Stomach (tissue), 9 donors: ENCODE results near the gene CFAP92. TPM values are rescaled to one million over a fixed set of nuclear protein-coding genes. Genes with fewer than 3 reads are reported as not detected.
"Not testable (repeated sequence)": the region's sequence is repeated elsewhere in the genome, so short reads cannot be mapped to it uniquely, and the experiment has no call there.

Source experiments
- DNase-seq, 2 donors: peaks; one replicate each; pipeline versions ENCODE4 v3.0.0 to v3.0.0-alpha.2; 2013 to 2019
- H3K27ac ChIP-seq, 5 donors: fragments of 200-600 bp in 4 of 5; sonication (generic) in 4 of 5; one replicate each; pipeline ENCODE4 v1.5.1; 2013 to 2019; ENCODE audit warnings: mild to moderate bottlenecking in 1 of 5, moderate library complexity in 1 of 5
- H3K27me3 ChIP-seq, 3 donors: fragments of 200-600 bp; sonication (generic); one replicate each; pipeline ENCODE4 v1.5.1; 2017 to 2019; ENCODE audit warnings: mixed run types in 1 of 3
- H3K36me3 ChIP-seq, 4 donors: fragments of 200-600 bp; sonication (generic); 1 replicate in 3 of 4; 2 replicates in 1 of 4; pipeline ENCODE4 v1.5.1; 2016 to 2019
- H3K4me1 ChIP-seq, 4 donors: fragments of 200-600 bp; sonication (generic); one replicate each; pipeline ENCODE4 v1.5.1; 2016 to 2019
- H3K4me3 ChIP-seq, 4 donors: fragments of 200-600 bp; sonication (generic) in 3 of 4; one replicate each; pipeline ENCODE4 v1.5.1; 2016 to 2019; ENCODE audit warnings: mild to moderate bottlenecking in 1 of 4
- H3K9me3 ChIP-seq, 4 donors: fragments of 200-600 bp; sonication (generic); one replicate each; pipeline ENCODE4 v1.5.1; 2016 to 2019
- CTCF ChIP-seq, 7 experiments: fragments of 450-650 bp in 4 of 7; fragments of 200-600 bp in 3 of 7; sonication (generic) in 3 of 7; IDR thresholded peaks; one replicate each; pipeline ENCODE4 v1.5.1; 2016 to 2019; ENCODE audit warnings: antibody characterized with exemption in 7 of 7, control low read depth in 2 of 7, mild to moderate bottlenecking in 1 of 7
- EP300 ChIP-seq: sonication (generic); formaldehyde crosslinking; IDR thresholded peaks from one replicate; pipeline ENCODE4 v1.6.1; 2017; ENCODE audit warnings: antibody characterized with exemption
- POLR2A ChIP-seq, 4 donors: fragments of 450-650 bp; IDR thresholded peaks; one replicate each; pipeline ENCODE4 v1.6.1; 2016; ENCODE audit warnings: antibody characterized with exemption in 4 of 4, control low read depth in 2 of 4, mild to moderate bottlenecking in 1 of 4, moderate library complexity in 1 of 4
- POLR2AphosphoS5 ChIP-seq, 3 donors: sonication (generic); formaldehyde crosslinking; IDR thresholded peaks; one replicate each; pipeline ENCODE4 v1.6.1; 2016; ENCODE audit warnings: antibody characterized with exemption in 3 of 3
- WGBS, 5 donors: extraction: QIAGEN DNeasy Blood & Tissue Kit in 3 of 5; methylation state at CpG; one replicate each; pipeline versions ENCODE4 v1.1.5 to v1.1.7; 2013 to 2018; 5-methylcytosine and 5-hydroxymethylcytosine counted together
- intact Hi-C: fragments of 100-400 bp; cut with DNase I; formaldehyde crosslinking; loops from one replicate; pipeline ENCODE4 v1.15.1; 2023; ENCODE audit warnings: low total_unique reads
- polyA plus RNA-seq, 3 donors: library from polyadenylated mRNA; stranded (reverse); fragments of 200-250 nt; gene quantifications; one replicate each; pipeline ENCODE4 v1.2.3, GENCODE V29; 2013
- total RNA-seq, 5 donors: library from RNA; depleted of rRNA; stranded (reverse); fragments of >200 nt; gene quantifications; one replicate each; pipeline versions ENCODE4 v1.1.0 to v1.2.3, GENCODE V29; 2014 to 2016
- donor health status: healthy with polysubstance abuse.
- donor health status: Bipolar disorder and iron deficiency.
- donor health status: healthy.

CFAP92 gene
- total and polyA plus RNA-seq, 8 donors: 0.50 to 13.4 (median 2.3) TPM

- TF ChIP-seq POLR2AphosphoS5 (IDR thresholded peaks at IDR 0.05) (no peak), POLR2A (IDR thresholded peaks at IDR 0.05) (no peak), CTCF (IDR thresholded peaks at IDR 0.05) (no peak), EP300 (no peak)
- Histone ChIP-seq H3K27ac (no peak overlapping the region), H3K9me3 (no peaks in the 10 kb centered on the region), H3K4me3 (no peak overlapping the region), H3K36me3 (peaks cover 7 to 50% (median 40%) of the 10 kb centered on the region in 4 donors), H3K27me3 (no peaks in the 10 kb centered on the region), H3K4me1 (peaks cover 30 to 60% (median 43%) of the 10 kb centered on the region in 4 donors)
- WGBS, 5 donors: 18 to 69% (median 39%) methylated on average over 1 of the region's 1 CpG
- intact Hi-C loops: no loop called here
- no peak for DNase-seq
Observed at GRCh38 chr3:128882719-128883118, 111.2 kb downstream of the CFAP92 start.

GRCh38 chr3:128881576-128881975 is 112.3 kb downstream of the CFAP92 start:
- 90 to 94% (median 92%) methylated on average over 6 of the region's 6 CpGs for WGBS, 5 donors
- no peaks in the 10 kb centered on the region for H3K27me3 ChIP-seq
- no peaks in the 10 kb centered on the region for H3K9me3 ChIP-seq
- DNase-seq: no peak
- TF ChIP-seq EP300: no peak
- no peak for TF ChIP-seq POLR2AphosphoS5 (IDR thresholded peaks at IDR 0.05)
- no peak for TF ChIP-seq POLR2A (IDR thresholded peaks at IDR 0.05)
- peaks cover 30 to 65% (median 45%) of the 10 kb centered on the region in 4 donors for H3K4me1 ChIP-seq
- no peak overlapping the region for H3K27ac ChIP-seq
- peaks cover 0 to 40% (median 28%) of the 10 kb centered on the region in 4 donors for H3K36me3 ChIP-seq
- intact Hi-C loops: no loop called here
- no peak overlapping the region for H3K4me3 ChIP-seq

GRCh38 chr3:128880455-128880854 is 113.4 kb downstream of the CFAP92 start:
- intact Hi-C loops, H3K9me3 ChIP-seq, H3K27me3 ChIP-seq, DNase-seq: not testable (repeated sequence)
- 62 to 73% (median 72%) methylated on average over 12 of the region's 12 CpGs for WGBS, 5 donors
- Histone ChIP-seq H3K4me1 (peaks cover 30 to 75% (median 47%) of the 10 kb centered on the region in 4 donors), H3K36me3 (peaks cover 0 to 31% (median 17%) of the 10 kb centered on the region in 4 donors), H3K27ac (peak overlapping the region in 4 of 5 donors; percentile 87 to 96 (median 94)), H3K4me3 (peak overlapping the region; percentile 68 to 82 (median 79))

- Histone ChIP-seq H3K27ac (peak overlapping the region; percentile 85 to 96 (median 93)), H3K36me3 (peaks cover 0 to 26% (median 13%) of the 10 kb centered on the region in 4 donors)
Observed at GRCh38 chr3:128879991-128880390, 113.9 kb downstream of the CFAP92 start.

More at GRCh38 chr3:128879991-128880390, 113.9 kb downstream of the CFAP92 start:
- Histone ChIP-seq H3K4me1 (peaks cover 30 to 80% (median 47%) of the 10 kb centered on the region in 4 donors), H3K9me3 (no peaks in the 10 kb centered on the region), H3K27me3 (no peaks in the 10 kb centered on the region), H3K4me3 (peak overlapping the region; percentile 68 to 82 (median 79))
- no peak for TF ChIP-seq POLR2A (IDR thresholded peaks at IDR 0.05)
- TF ChIP-seq EP300: no peak
- no peak for TF ChIP-seq CTCF (IDR thresholded peaks at IDR 0.05)
- TF ChIP-seq POLR2AphosphoS5 (IDR thresholded peaks at IDR 0.05): no peak
- WGBS, 5 donors: 1 to 7% (median 3%) methylated on average over 5 to 6 of the region's 6 CpGs
- DNase-seq: no peak
- intact Hi-C loops: no loop called here
